Kidney (tissue), 14 donors: ENCODE results near the gene CAPS. TPM values are rescaled to one million over a fixed set of nuclear protein-coding genes. Genes with fewer than 3 reads are reported as not detected.

Experiments used
- DNase-seq, 5 donors: peaks; one replicate each; pipeline ENCODE4 v3.0.0-alpha.2; 2013 to 2020
- FAIRE-seq: peaks from 2 replicates; lab custom pipeline; 2012; peaks lifted over from hg19 to GRCh38; lab: Jason Lieb, UNC
- H3K27ac ChIP-seq, 2 donors: one replicate each; pipeline ENCODE4 v1.7.0; 2013; ENCODE audit warnings: low read depth in 2 of 2, low read length in 2 of 2, inconsistent platforms in 1 of 2
- H3K27me3 ChIP-seq: one replicate; pipeline ENCODE4 v1.7.1; 2013; ENCODE audit warnings: low read length, inconsistent platforms; ENCODE audit not compliant: control insufficient read depth, insufficient read depth
- H3K36me3 ChIP-seq, 3 donors: one replicate each; pipeline versions ENCODE4 v1.7.0 to v1.7.1; 2013; ENCODE audit warnings: low read length in 3 of 3, control low read depth in 1 of 3, inconsistent platforms in 1 of 3; ENCODE audit not compliant: insufficient read depth in 3 of 3, control insufficient read depth in 2 of 3
- H3K4me1 ChIP-seq, 3 donors: one replicate each; pipeline versions ENCODE4 v1.7.0 to v1.7.1; 2013; ENCODE audit warnings: low read length in 3 of 3, inconsistent platforms in 1 of 3, low read depth in 1 of 3; ENCODE audit not compliant: control insufficient read depth in 2 of 3, insufficient read depth in 2 of 3
- H3K4me3 ChIP-seq, 3 donors: one replicate each; pipeline versions ENCODE4 v1.7.0 to v1.8.1; 2013; ENCODE audit warnings: low read length in 3 of 3, control low read depth in 1 of 3, inconsistent platforms in 1 of 3
- H3K9ac ChIP-seq, 3 donors: one replicate each; pipeline versions ENCODE4 v1.7.0 to v1.7.1; 2013; ENCODE audit warnings: low read length in 3 of 3, control low read depth in 1 of 3, inconsistent platforms in 1 of 3
- H3K9me3 ChIP-seq, 3 donors: one replicate each; pipeline versions ENCODE4 v1.7.0 to v1.7.1; 2013; ENCODE audit warnings: low read length in 3 of 3, control low read depth in 1 of 3, inconsistent platforms in 1 of 3; ENCODE audit not compliant: control insufficient read depth in 2 of 3, insufficient read depth in 1 of 3
- intact Hi-C: fragments of 100-400 bp; cut with DNase I; formaldehyde crosslinking; loops from one replicate; pipeline ENCODE4 v1.11.1; 2022
- polyA plus RNA-seq: library from polyadenylated mRNA; stranded (reverse); fragments of 350-450 nt; fragmentation: Illumina TruSeq; extraction: RNeasy Lipid Tissue Mini Kit (QIAGEN cat#74804); gene quantifications from one replicate; pipeline ENCODE4 v1.2.3, GENCODE V29; 2014; ENCODE audit warnings: low read depth, low replicate concordance; ENCODE audit not compliant: insufficient read depth
- total RNA-seq: library from RNA; stranded (reverse); fragmentation: NEBNext Ultra II Directional; extraction: Animal tissue kit (Norgen Biotek cat#: 25700); gene quantifications from one replicate; pipeline ENCODE4 v1.2.1, GENCODE V29; 2021
- TF ChIP-seq, protein P1 (sequence below): IDR thresholded peaks from 3 replicates; pipeline ENCODE4 v1.5.1; 2012; ENCODE audit warnings: mild to moderate bottlenecking, moderate library complexity, borderline replicate concordance; ENCODE audit not compliant: insufficient read depth; ENCODE audit errors: extremely low read depth
- donor health status: control.
- donor health status: control.
- donor health status: control.
- donor health status: control.
- donor health status: control.
- donor health status: DM: yes; HTN: yes; CAD: no.
- donor health status: Normal renal cell carcinoma (clear cell type).

Gene CAPS
- total and polyA plus RNA-seq, 2 donors from 2014 or later = 53.0 to 82.1 TPM

DNA sequence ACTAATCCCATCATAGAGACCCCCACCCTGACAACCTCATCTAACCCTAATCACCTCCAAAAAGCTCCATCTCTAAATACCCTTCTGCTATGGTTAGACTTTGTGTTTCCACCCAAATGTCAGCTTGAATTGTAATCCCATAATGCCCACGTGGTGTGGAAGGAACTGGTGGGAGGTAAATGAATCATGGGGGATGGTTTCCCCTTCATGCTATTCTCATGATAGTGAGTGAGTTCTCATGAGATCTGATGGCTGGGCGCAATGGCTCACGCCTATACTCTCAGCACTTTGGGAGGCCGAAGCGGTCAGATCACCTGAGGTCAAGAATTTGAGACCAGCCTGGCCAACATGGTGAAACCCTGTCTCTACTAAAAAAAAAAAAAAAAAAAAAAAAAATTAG is 6.8 kb upstream of the CAPS start:
- Histone ChIP-seq H3K4me3 (no peak overlapping the region), H3K9me3 (no peaks in the 10 kb centered on the region), H3K27ac (no peak overlapping the region), H3K9ac (no peak overlapping the region), H3K4me1 (peaks cover 0 to 11% (median 3%) of the 10 kb centered on the region in 3 donors), H3K27me3 (no peaks in the 10 kb centered on the region), H3K36me3 (no peaks in the 10 kb centered on the region)
- FAIRE-seq = no peak
- intact Hi-C loops = no loop called here
- TF ChIP-seq, protein P1, sequence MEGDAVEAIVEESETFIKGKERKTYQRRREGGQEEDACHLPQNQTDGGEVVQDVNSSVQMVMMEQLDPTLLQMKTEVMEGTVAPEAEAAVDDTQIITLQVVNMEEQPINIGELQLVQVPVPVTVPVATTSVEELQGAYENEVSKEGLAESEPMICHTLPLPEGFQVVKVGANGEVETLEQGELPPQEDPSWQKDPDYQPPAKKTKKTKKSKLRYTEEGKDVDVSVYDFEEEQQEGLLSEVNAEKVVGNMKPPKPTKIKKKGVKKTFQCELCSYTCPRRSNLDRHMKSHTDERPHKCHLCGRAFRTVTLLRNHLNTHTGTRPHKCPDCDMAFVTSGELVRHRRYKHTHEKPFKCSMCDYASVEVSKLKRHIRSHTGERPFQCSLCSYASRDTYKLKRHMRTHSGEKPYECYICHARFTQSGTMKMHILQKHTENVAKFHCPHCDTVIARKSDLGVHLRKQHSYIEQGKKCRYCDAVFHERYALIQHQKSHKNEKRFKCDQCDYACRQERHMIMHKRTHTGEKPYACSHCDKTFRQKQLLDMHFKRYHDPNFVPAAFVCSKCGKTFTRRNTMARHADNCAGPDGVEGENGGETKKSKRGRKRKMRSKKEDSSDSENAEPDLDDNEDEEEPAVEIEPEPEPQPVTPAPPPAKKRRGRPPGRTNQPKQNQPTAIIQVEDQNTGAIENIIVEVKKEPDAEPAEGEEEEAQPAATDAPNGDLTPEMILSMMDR = no peak
- no peak for DNase-seq

DNA sequence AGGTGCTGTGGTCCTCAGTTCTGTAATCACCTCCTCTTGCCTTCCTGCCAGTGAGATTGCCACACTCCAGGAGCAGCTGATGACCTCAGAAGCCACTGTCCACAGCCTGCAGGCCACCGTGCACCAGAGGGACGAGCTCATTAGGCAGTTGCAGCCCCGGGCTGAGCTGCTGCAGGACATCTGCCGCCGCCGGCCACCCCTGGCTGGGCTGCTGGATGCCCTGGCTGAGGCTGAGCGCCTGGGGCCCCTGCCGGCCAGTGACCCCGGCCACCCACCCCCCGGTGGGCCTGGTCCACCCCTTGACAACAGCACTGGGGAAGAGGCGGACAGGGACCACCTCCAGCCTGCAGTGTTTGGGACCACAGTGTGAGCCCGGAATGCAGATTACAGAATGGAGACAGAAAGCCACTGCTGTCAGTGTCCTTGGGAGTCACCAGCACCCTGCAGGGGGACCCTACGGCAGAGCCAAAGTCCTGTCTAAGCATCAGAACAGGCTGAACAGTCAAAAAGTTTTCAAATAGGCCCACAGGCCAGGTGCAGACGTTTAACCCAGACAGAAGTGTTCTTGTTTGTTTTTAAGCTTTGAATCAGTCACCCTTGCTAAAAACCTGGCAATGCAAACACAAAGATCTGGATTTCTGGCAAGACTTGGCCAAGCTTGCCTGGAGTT is 5.1 kb upstream of the CAPS start:
- H3K9me3 ChIP-seq = no peaks in the 10 kb centered on the region
- no peak overlapping the region for H3K27ac ChIP-seq
- peaks cover 0 to 2% (median 0%) of the 10 kb centered on the region in 3 donors for H3K4me1 ChIP-seq
- intact Hi-C loops = no loop called here
- DNase-seq = no peak
- no peak overlapping the region for H3K4me3 ChIP-seq
- H3K9ac ChIP-seq = no peak overlapping the region
- FAIRE-seq = no peak
- TF ChIP-seq, protein P1 = no peak
- no peaks in the 10 kb centered on the region for H3K27me3 ChIP-seq
- H3K36me3 ChIP-seq = no peaks in the 10 kb centered on the region

- DNase-seq (no peak), FAIRE-seq (no peak)
- H3K36me3 ChIP-seq = no peaks in the 10 kb centered on the region
- no peaks in the 10 kb centered on the region for H3K27me3 ChIP-seq
- no peak overlapping the region for H3K4me3 ChIP-seq
- TF ChIP-seq, protein P1 = no peak
- no peaks in the 10 kb centered on the region for H3K9me3 ChIP-seq
- H3K27ac ChIP-seq = no peak overlapping the region
- intact Hi-C loops = no loop called here
- H3K4me1 ChIP-seq = peaks cover 0 to 13% (median 0%) of the 10 kb centered on the region in 3 donors
- no peak overlapping the region for H3K9ac ChIP-seq
Measured at GRCh38 chr19:5910638-5910907, 3.5 kb upstream of the CAPS start.

DNA sequence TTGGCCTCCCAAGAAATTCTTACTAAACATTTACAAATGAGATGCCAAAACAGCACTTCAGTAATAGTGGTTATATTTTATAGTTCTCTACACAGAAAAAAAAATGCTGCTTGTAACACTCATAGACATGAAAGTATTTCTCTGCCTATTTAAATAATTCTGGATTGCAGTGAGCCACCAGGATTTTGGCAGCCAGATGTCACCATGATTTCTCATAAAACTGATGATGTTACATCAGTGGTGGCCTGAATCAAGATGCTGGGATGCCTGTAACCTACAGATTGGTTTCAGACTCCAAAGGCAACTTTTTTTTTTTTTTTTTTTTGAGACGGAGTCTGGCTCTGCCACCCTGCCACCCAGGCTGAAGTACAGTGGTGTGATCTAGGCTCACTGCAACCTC is 2.7 kb upstream of the CAPS start:
- Histone ChIP-seq H3K27me3 (no peaks in the 10 kb centered on the region), H3K4me1 (peaks cover 0 to 13% (median 0%) of the 10 kb centered on the region in 3 donors), H3K36me3 (no peaks in the 10 kb centered on the region), H3K27ac (no peak overlapping the region), H3K9ac (no peak overlapping the region), H3K4me3 (no peak overlapping the region), H3K9me3 (no peaks in the 10 kb centered on the region)
- TF ChIP-seq, protein P1 = no peak
- intact Hi-C loops = no loop called here
- DNase-seq (no peak), FAIRE-seq (no peak)
